Mucosa of rectum (tissue), 2 donors: ENCODE measurements around the gene UBA1.

Source experiments
- H3K27ac ChIP-seq, 2 donors: one replicate each; pipeline ENCODE4 v1.7.0; 2013; ENCODE audit warnings: inconsistent platforms in 2 of 2, low read depth in 2 of 2, low read length in 2 of 2
- H3K27me3 ChIP-seq, 2 donors: one replicate each; pipeline ENCODE4 v1.7.0; 2013; ENCODE audit warnings: low read length in 2 of 2; ENCODE audit not compliant: control insufficient read depth in 2 of 2, insufficient read depth in 2 of 2
- H3K36me3 ChIP-seq, 2 donors: one replicate each; pipeline ENCODE4 v1.7.0; 2013; ENCODE audit warnings: low read length in 2 of 2; ENCODE audit not compliant: control insufficient read depth in 2 of 2, insufficient read depth in 2 of 2
- H3K4me1 ChIP-seq, 2 donors: one replicate each; pipeline ENCODE4 v1.7.0; 2013; ENCODE audit warnings: low read length in 2 of 2, mild to moderate bottlenecking in 1 of 2; ENCODE audit not compliant: control insufficient read depth in 2 of 2, insufficient read depth in 2 of 2
- H3K4me3 ChIP-seq, 2 donors: one replicate each; pipeline ENCODE4 v1.7.0; 2013; ENCODE audit warnings: low read length in 2 of 2
- H3K9ac ChIP-seq, 2 donors: one replicate each; pipeline ENCODE4 v1.7.0; 2013; ENCODE audit warnings: low read length in 2 of 2, low read depth in 1 of 2, mild to moderate bottlenecking in 1 of 2
- H3K9me3 ChIP-seq, 2 donors: one replicate each; pipeline ENCODE4 v1.7.0; 2013; ENCODE audit warnings: low read length in 2 of 2; ENCODE audit not compliant: control insufficient read depth in 2 of 2
- donor health status: healthy.
- donor health status: Normal muscosa, but diverticular disease.

UBA1 gene

GRCh38 chrX:47193475-47194193 is at the start of gene UBA1:
TSS of gene UBA1 (plus strand) at chrX:47193829. CDS start at chrX:47198803, 4,974 bp downstream.
- H3K36me3 ChIP-seq = peaks cover 6 to 20% of the 10 kb centered on the region in 2 donors
- H3K27ac ChIP-seq = peak within 1 kb of the TSS; percentile 90 to 95
- peaks cover 0 to 6% of the 10 kb centered on the region in 2 donors for H3K27me3 ChIP-seq
- H3K9me3 ChIP-seq = no peaks in the 10 kb centered on the region
- H3K4me3 ChIP-seq = peak within 1 kb of the TSS; percentile 92 to 96
- peak within 1 kb of the TSS; percentile 94 to 99 for H3K9ac ChIP-seq
- H3K4me1 ChIP-seq = peaks cover 26 to 27% of the 10 kb centered on the region in 2 donors

- Histone ChIP-seq H3K9me3 (no peaks in the 10 kb centered on the region), H3K27ac (peak overlapping the region; percentile 95 to 97), H3K9ac (peak overlapping the region; percentile 80 to 86), H3K36me3 (peaks cover 7 to 12% of the 10 kb centered on the region in 2 donors), H3K27me3 (peaks cover 3% of the 10 kb centered on the region in 2 donors), H3K4me1 (peaks cover 8 to 10% of the 10 kb centered on the region in 2 donors), H3K4me3 (peak overlapping the region; percentile 64 to 87)
Observed at GRCh38 chrX:47143894-47144625, 49.6 kb upstream of the UBA1 start.

- Histone ChIP-seq H3K27me3 (peaks cover 3% of the 10 kb centered on the region in 2 donors), H3K27ac (peak within 1 kb of the TSS; percentile 95 to 97), H3K9me3 (no peaks in the 10 kb centered on the region), H3K36me3 (peaks cover 7 to 12% of the 10 kb centered on the region in 2 donors), H3K4me1 (peaks cover 8 to 10% of the 10 kb centered on the region in 2 donors), H3K4me3 (peak within 1 kb of the TSS; percentile 70 to 87), H3K9ac (peak within 1 kb of the TSS; percentile 80 to 86)
Observed at GRCh38 chrX:47144626-47145394, 48.8 kb upstream of the UBA1 start, which contains the start of the genes NDUFB11 and RBM10. TSS of gene NDUFB11 (minus strand) at chrX:47144702. CDS start at chrX:47144679, 23 bp downstream. TSS of gene RBM10 (plus strand) at chrX:47145221. CDS start at chrX:47147482, 2,261 bp downstream.

- Histone ChIP-seq H3K9me3 (no peaks in the 10 kb centered on the region), H3K27ac (peak overlapping the region; percentile 95 to 97), H3K4me1 (peaks cover 8 to 10% of the 10 kb centered on the region in 2 donors), H3K36me3 (peaks cover 7 to 12% of the 10 kb centered on the region in 2 donors), H3K9ac (peak overlapping the region; percentile 66 to 86), H3K4me3 (peak overlapping the region; percentile 70 to 87), H3K27me3 (peaks cover 2 to 3% of the 10 kb centered on the region in 2 donors)
Observed at GRCh38 chrX:47145395-47146120, 48.1 kb upstream of the UBA1 start.

GRCh38 chrX:47146121-47146935 is 47.3 kb upstream of the UBA1 start:
- Histone ChIP-seq H3K9me3 (no peaks in the 10 kb centered on the region), H3K4me3 (peak overlapping the region; percentile 70 to 87), H3K36me3 (peaks cover 7 to 8% of the 10 kb centered on the region in 2 donors), H3K4me1 (peaks cover 8 to 10% of the 10 kb centered on the region in 2 donors), H3K9ac (peak overlapping the region; percentile 66 to 86), H3K27ac (peak overlapping the region; percentile 95 to 97), H3K27me3 (peaks cover 0 to 3% of the 10 kb centered on the region in 2 donors)

GRCh38 chrX:47146936-47147859 is 46.4 kb upstream of the UBA1 start:
- H3K9ac ChIP-seq = no peak overlapping the region
- H3K27me3 ChIP-seq = peaks cover 0 to 3% of the 10 kb centered on the region in 2 donors
- no peaks in the 10 kb centered on the region for H3K9me3 ChIP-seq
- H3K4me3 ChIP-seq = peak overlapping the region in 1 of 2 donors; percentile 87
- H3K36me3 ChIP-seq = peaks cover 3 to 6% of the 10 kb centered on the region in 2 donors
- H3K4me1 ChIP-seq = peaks cover 8 to 10% of the 10 kb centered on the region in 2 donors
- no peak overlapping the region for H3K27ac ChIP-seq

GRCh38 chrX:47148946-47149345 is 44.7 kb upstream of the UBA1 start:
- no peaks in the 10 kb centered on the region for H3K9me3 ChIP-seq
- H3K9ac ChIP-seq = no peak overlapping the region
- H3K36me3 ChIP-seq = peaks cover 0 to 4% of the 10 kb centered on the region in 2 donors
- no peak overlapping the region for H3K4me3 ChIP-seq
- H3K4me1 ChIP-seq = peaks cover 7 to 8% of the 10 kb centered on the region in 2 donors
- H3K27me3 ChIP-seq = peaks cover 0 to 3% of the 10 kb centered on the region in 2 donors
- H3K27ac ChIP-seq = no peak overlapping the region

GRCh38 chrX:47151435-47151834 is 42.2 kb upstream of the UBA1 start:
- Histone ChIP-seq H3K9me3 (no peaks in the 10 kb centered on the region), H3K4me3 (no peak overlapping the region), H3K4me1 (peaks cover 5 to 7% of the 10 kb centered on the region in 2 donors), H3K27me3 (peaks cover 0 to 3% of the 10 kb centered on the region in 2 donors), H3K27ac (no peak overlapping the region), H3K9ac (no peak overlapping the region), H3K36me3 (peaks cover 2 to 7% of the 10 kb centered on the region in 2 donors)
